Fibroblast of the aortic adventitia (primary cell): ENCODE results near the gene CHURC1. TPM values are rescaled to one million over a fixed set of nuclear protein-coding genes. Genes with fewer than 3 reads are reported as not detected.

ENCODE experiments used
- DNase-seq: peaks from one replicate; pipeline ENCODE4 v3.0.0-alpha.2; 2010; ENCODE audit warnings: low read depth
- H3K4me3 ChIP-seq: 2 replicates; pipeline ENCODE4 v1.5.1; 2011; ENCODE audit warnings: low read depth, mild to moderate bottlenecking, control low read depth, low read length, moderate library complexity
- CTCF ChIP-seq: IDR thresholded peaks from 2 replicates; pipeline ENCODE4 v1.5.1; 2011; ENCODE audit warnings: mild to moderate bottlenecking, low read length, control low read depth, inconsistent platforms; ENCODE audit not compliant: insufficient read depth
- total RNA-seq: library from RNA; depleted of rRNA; stranded (reverse); fragments of >200 nt; gene quantifications from 2 replicates; pipeline ENCODE4 v1.2.3, GENCODE V29; 2012; ENCODE audit warnings: low replicate concordance

The CHURC1 gene
- total RNA-seq, 1 donor = 85.4 TPM

GRCh38 chr14:64942531-64943111 is 28.4 kb downstream of the CHURC1 start, which contains the start of gene GPX2:
Gene GPX2, minus strand, starts transcription at chr14:64942745. Its CDS starts 19 bp downstream, at chr14:64942726.
- DNase-seq = no peak
- H3K4me3 ChIP-seq = no peak within 1 kb of the TSS
- no peak for TF ChIP-seq CTCF

GRCh38 chr14:64943556-64943955 is 29.3 kb downstream of the CHURC1 start:
- H3K4me3 ChIP-seq = no peak overlapping the region
- no peak for TF ChIP-seq CTCF
- DNase-seq = no peak

GRCh38 chr14:64944041-64944440 is 29.8 kb downstream of the CHURC1 start:
- H3K4me3 ChIP-seq = no peak overlapping the region
- TF ChIP-seq CTCF = no peak
- no peak for DNase-seq

- H3K4me3 ChIP-seq = no peak overlapping the region
- no peak for DNase-seq
- TF ChIP-seq CTCF = no peak
These were observed 30.6 kb downstream of the CHURC1 start for GRCh38 chr14:64944861-64945260.

- no peak for TF ChIP-seq CTCF
- no peak overlapping the region for H3K4me3 ChIP-seq
- no peak for DNase-seq
These were observed 31.4 kb downstream of the CHURC1 start for GRCh38 chr14:64945431-64946178.

GRCh38 chr14:64946310-64947045 is 32.2 kb downstream of the CHURC1 start:
- no peak overlapping the region for H3K4me3 ChIP-seq
- TF ChIP-seq CTCF = no peak
- DNase-seq = no peak
